Peyer's patch (tissue), 4 donors: ENCODE results near the gene SERPINA4.
"Not testable (repeated sequence)": the region's sequence is repeated elsewhere in the genome, so short reads cannot be mapped to it uniquely, and the experiment has no call there.

ENCODE experiments used
- POLR2A ChIP-seq, 2 donors: fragments of 450-650 bp; IDR thresholded peaks; one replicate each; pipeline ENCODE4 v1.5.1; 2017; ENCODE audit warnings: antibody characterized with exemption in 2 of 2, mild to moderate bottlenecking in 2 of 2, moderate library complexity in 2 of 2
- TF ChIP-seq, protein P1 (sequence below), 6 experiments: fragments of 450-650 bp in 4 of 6; fragments of 200-600 bp in 2 of 6; sonication (generic) in 1 of 6; IDR thresholded peaks; one replicate each; pipeline ENCODE4 v1.5.1; 2017 to 2019; ENCODE audit warnings: antibody characterized with exemption in 6 of 6, mild to moderate bottlenecking in 3 of 6, moderate library complexity in 1 of 6

DNA sequence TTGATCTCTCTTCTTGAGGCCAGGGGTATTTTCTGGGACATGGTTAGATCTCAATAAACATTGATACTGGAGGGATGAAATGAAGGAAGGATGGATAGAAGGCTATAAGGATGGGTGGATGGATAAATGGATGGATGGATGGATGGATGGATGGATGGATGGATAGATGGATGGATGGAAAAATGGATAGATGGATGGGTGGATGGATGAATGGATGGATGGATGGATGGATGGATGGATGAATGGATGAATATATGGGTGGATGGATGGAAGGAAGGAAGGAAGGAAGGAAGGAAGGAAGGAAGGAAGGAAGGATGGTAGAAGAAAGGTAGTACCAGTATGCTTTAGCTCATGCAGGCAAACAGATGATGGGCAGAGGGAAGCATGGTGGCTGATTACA lies 16.2 kb downstream of the SERPINA4 start:
- TF ChIP-seq, protein P1, sequence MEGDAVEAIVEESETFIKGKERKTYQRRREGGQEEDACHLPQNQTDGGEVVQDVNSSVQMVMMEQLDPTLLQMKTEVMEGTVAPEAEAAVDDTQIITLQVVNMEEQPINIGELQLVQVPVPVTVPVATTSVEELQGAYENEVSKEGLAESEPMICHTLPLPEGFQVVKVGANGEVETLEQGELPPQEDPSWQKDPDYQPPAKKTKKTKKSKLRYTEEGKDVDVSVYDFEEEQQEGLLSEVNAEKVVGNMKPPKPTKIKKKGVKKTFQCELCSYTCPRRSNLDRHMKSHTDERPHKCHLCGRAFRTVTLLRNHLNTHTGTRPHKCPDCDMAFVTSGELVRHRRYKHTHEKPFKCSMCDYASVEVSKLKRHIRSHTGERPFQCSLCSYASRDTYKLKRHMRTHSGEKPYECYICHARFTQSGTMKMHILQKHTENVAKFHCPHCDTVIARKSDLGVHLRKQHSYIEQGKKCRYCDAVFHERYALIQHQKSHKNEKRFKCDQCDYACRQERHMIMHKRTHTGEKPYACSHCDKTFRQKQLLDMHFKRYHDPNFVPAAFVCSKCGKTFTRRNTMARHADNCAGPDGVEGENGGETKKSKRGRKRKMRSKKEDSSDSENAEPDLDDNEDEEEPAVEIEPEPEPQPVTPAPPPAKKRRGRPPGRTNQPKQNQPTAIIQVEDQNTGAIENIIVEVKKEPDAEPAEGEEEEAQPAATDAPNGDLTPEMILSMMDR (IDR thresholded peaks at IDR 0.05) = not testable (repeated sequence)
- TF ChIP-seq POLR2A (IDR thresholded peaks at IDR 0.05) = not testable (repeated sequence)
